ENCODE data around the gene AUNIP.

Gene AUNIP

GRCh38 chr1:25856856-25857255, 2.4 kb downstream of the AUNIP start:
- H3K4me2 ChIP-seq = no peak overlapping the region
- no peak for TF ChIP-seq CTCF (conservative IDR thresholded peaks at IDR 0.05; ENCODE audit: low read depth, low read length)
- no peak overlapping the region for H3K27ac ChIP-seq
- no peaks in the 10 kb centered on the region for H4K20me1 ChIP-seq (ENCODE audit: insufficient read depth)
- H3K4me1 ChIP-seq (ENCODE audit: low read depth, poor library complexity, severe bottlenecking) = peaks cover 5% of the 10 kb centered on the region
- H3K9ac ChIP-seq = no peak overlapping the region
- H3K36me3 ChIP-seq (ENCODE audit: insufficient read depth) = no peaks in the 10 kb centered on the region
- H3K27me3 ChIP-seq (ENCODE audit: insufficient read depth, low read depth) = no peaks in the 10 kb centered on the region
- H2AFZ ChIP-seq (ENCODE audit: low read depth) = no peak overlapping the region
- H3K4me3 ChIP-seq (IDR thresholded peaks at IDR 0.05; ENCODE audit: insufficient read depth, low read depth, low read length) = no peak overlapping the region
- peaks cover 36% of the 10 kb centered on the region; the same call in 1 of the 2 replicates for H3K79me2 ChIP-seq (ENCODE audit: insufficient read depth, low read depth)

- Histone ChIP-seq H3K79me2 (ENCODE audit: insufficient read depth, low read depth) (peaks cover 44% of the 10 kb centered on the region; the same call in 1 of the 2 replicates), H2AFZ (ENCODE audit: low read depth) (no peak overlapping the region), H3K9ac (no peak overlapping the region), H3K27ac (no peak overlapping the region), H4K20me1 (ENCODE audit: insufficient read depth) (no peaks in the 10 kb centered on the region), H3K27me3 (ENCODE audit: insufficient read depth, low read depth) (no peaks in the 10 kb centered on the region), H3K36me3 (ENCODE audit: insufficient read depth) (no peaks in the 10 kb centered on the region), H3K4me1 (ENCODE audit: low read depth, poor library complexity, severe bottlenecking) (peaks cover 5% of the 10 kb centered on the region), H3K4me2 (no peak overlapping the region), H3K4me3 (IDR thresholded peaks at IDR 0.05; ENCODE audit: insufficient read depth, low read depth, low read length) (no peak overlapping the region)
- TF ChIP-seq CTCF (conservative IDR thresholded peaks at IDR 0.05; ENCODE audit: low read depth, low read length) = no peak
Measured at GRCh38 chr1:25854554-25854953, 4.7 kb downstream of the AUNIP start.

- Histone ChIP-seq H4K20me1 (ENCODE audit: insufficient read depth) (no peaks in the 10 kb centered on the region), H3K36me3 (ENCODE audit: insufficient read depth) (no peaks in the 10 kb centered on the region), H3K4me2 (no peak overlapping the region), H3K79me2 (ENCODE audit: insufficient read depth, low read depth) (peaks cover 21% of the 10 kb centered on the region; the same call in 1 of the 2 replicates), H2AFZ (ENCODE audit: low read depth) (no peak overlapping the region), H3K27ac (no peak overlapping the region), H3K4me3 (IDR thresholded peaks at IDR 0.05; ENCODE audit: insufficient read depth, low read depth, low read length) (no peak overlapping the region), H3K27me3 (ENCODE audit: insufficient read depth, low read depth) (no peaks in the 10 kb centered on the region), H3K4me1 (ENCODE audit: low read depth, poor library complexity, severe bottlenecking) (no peaks in the 10 kb centered on the region), H3K9ac (no peak overlapping the region)
- no peak for TF ChIP-seq CTCF (conservative IDR thresholded peaks at IDR 0.05; ENCODE audit: low read depth, low read length)
Measured at GRCh38 chr1:25848531-25848930, 10.7 kb downstream of the AUNIP start.

GRCh38 chr1:25847929-25848328, 11.3 kb downstream of the AUNIP start:
- H3K4me2 ChIP-seq = no peak overlapping the region
- H3K36me3 ChIP-seq (ENCODE audit: insufficient read depth) = no peaks in the 10 kb centered on the region
- no peaks in the 10 kb centered on the region for H3K4me1 ChIP-seq (ENCODE audit: low read depth, poor library complexity, severe bottlenecking)
- H3K79me2 ChIP-seq (ENCODE audit: insufficient read depth, low read depth) = peaks cover 20% of the 10 kb centered on the region; the same call in 1 of the 2 replicates
- no peak for TF ChIP-seq CTCF (conservative IDR thresholded peaks at IDR 0.05; ENCODE audit: low read depth, low read length)
- H4K20me1 ChIP-seq (ENCODE audit: insufficient read depth) = no peaks in the 10 kb centered on the region
- no peaks in the 10 kb centered on the region for H3K27me3 ChIP-seq (ENCODE audit: insufficient read depth, low read depth)
- H2AFZ ChIP-seq (ENCODE audit: low read depth) = no peak overlapping the region
- no peak overlapping the region for H3K9ac ChIP-seq
- no peak overlapping the region for H3K4me3 ChIP-seq (IDR thresholded peaks at IDR 0.05; ENCODE audit: insufficient read depth, low read depth, low read length)
- H3K27ac ChIP-seq = no peak overlapping the region
